WTC11 (cell line): ENCODE data around the gene TP53I13. TPM values are rescaled to one million over a fixed set of nuclear protein-coding genes. Genes with fewer than 3 reads are reported as not detected.

Source experiments
- ATAC-seq: fragments of 200-7000 bp; cut with Tn5 transposase; 2 replicates; pipeline ENCODE4 v1.10.0; 2021; ENCODE audit warnings: mild to moderate bottlenecking, moderate library complexity
- CTCF ChIA-PET: fragments of 300-600 bp; sonication (Branson Sonifier 250); formaldehyde crosslinking; loops from one replicate; lab custom pipeline; 2021; ENCODE audit warnings: antibody characterized with exemption; lab: Charles Lee
- POLR2A ChIA-PET: fragments of 350-600 bp; sonication (Branson Sonifier 250); formaldehyde crosslinking; loops from one replicate; lab custom pipeline; 2021; ENCODE audit warnings: antibody characterized with exemption; lab: Charles Lee
- DNase-seq: peaks from one replicate; pipeline ENCODE4 v3.0.0; 2021; ENCODE audit warnings: low spot score
- H3K27ac Mint-ChIP-seq: 2 replicates; pipeline ENCODE4 v1.8.0; 2021; ENCODE audit warnings: mixed read lengths
- H3K27me3 Mint-ChIP-seq: 2 replicates; pipeline ENCODE4 v1.8.0; 2021; ENCODE audit warnings: low read depth, mild to moderate bottlenecking, moderate library complexity, mixed read lengths
- H3K36me3 Mint-ChIP-seq: 2 replicates; pipeline ENCODE4 v1.8.0; 2021; ENCODE audit warnings: mixed read lengths
- H3K4me1 Mint-ChIP-seq: 2 replicates; pipeline ENCODE4 v1.8.0; 2022; ENCODE audit warnings: mixed read lengths
- H3K4me3 Mint-ChIP-seq: 2 replicates; pipeline ENCODE4 v1.8.0; 2021; ENCODE audit warnings: mild to moderate bottlenecking, moderate library complexity, mixed read lengths
- H3K9me3 Mint-ChIP-seq: 2 replicates; pipeline ENCODE4 v1.8.0; 2021; ENCODE audit warnings: mixed read lengths
- ARID4B ChIP-seq: sonication (generic); formaldehyde crosslinking; IDR thresholded peaks from 2 replicates; pipeline ENCODE4 v1.8.0; 2023; ENCODE audit warnings: missing genetic modification reagents, mild to moderate bottlenecking, borderline replicate concordance
- CREB1 ChIP-seq: sonication (generic); formaldehyde crosslinking; IDR thresholded peaks from 2 replicates; pipeline ENCODE4 v1.8.0; 2023; ENCODE audit warnings: mild to moderate bottlenecking, missing genetic modification reagents
- E2F1 ChIP-seq: sonication (generic); formaldehyde crosslinking; IDR thresholded peaks from 2 replicates; pipeline ENCODE4 v1.8.0; 2022; ENCODE audit warnings: mild to moderate bottlenecking, missing genetic modification reagents
- ERG ChIP-seq: fragments of 250-450 bp; sonication (Bioruptor Pico); IDR thresholded peaks from 2 replicates; pipeline ENCODE4 v1.8.0; 2021; ENCODE audit warnings: mild to moderate bottlenecking
- ESRRA ChIP-seq: sonication (generic); formaldehyde crosslinking; IDR thresholded peaks from 2 replicates; pipeline ENCODE4 v1.8.1; 2022; ENCODE audit warnings: mild to moderate bottlenecking, missing genetic modification reagents, borderline replicate concordance
- ETV6 ChIP-seq: sonication (generic); formaldehyde crosslinking; IDR thresholded peaks from 2 replicates; pipeline ENCODE4 v1.8.1; 2022; ENCODE audit warnings: mild to moderate bottlenecking, missing genetic modification reagents
- FOXJ3 ChIP-seq: sonication (generic); formaldehyde crosslinking; IDR thresholded peaks from 2 replicates; pipeline ENCODE4 v1.9.0; 2021; ENCODE audit warnings: missing genetic modification reagents, mild to moderate bottlenecking, borderline replicate concordance
- GRHL2 ChIP-seq: fragments of 250-450 bp; sonication (Bioruptor Pico); IDR thresholded peaks from 2 replicates; pipeline ENCODE4 v1.8.0; 2022; ENCODE audit warnings: mild to moderate bottlenecking, moderate library complexity; ENCODE audit not compliant: insufficient replicate concordance, severe bottlenecking
- MAX ChIP-seq: sonication (generic); formaldehyde crosslinking; IDR thresholded peaks from 2 replicates; pipeline ENCODE4 v1.8.0; 2022; ENCODE audit warnings: mild to moderate bottlenecking, missing genetic modification reagents
- NR3C1 ChIP-seq: sonication (generic); formaldehyde crosslinking; conservative IDR thresholded peaks from 2 replicates; pipeline ENCODE4 v1.8.1; 2023; ENCODE audit warnings: low read depth, mild to moderate bottlenecking, missing genetic modification reagents
- RELA ChIP-seq: sonication (generic); formaldehyde crosslinking; IDR thresholded peaks from 2 replicates; pipeline ENCODE4 v1.8.1; 2022; ENCODE audit warnings: missing genetic modification reagents, mild to moderate bottlenecking, borderline replicate concordance
- USF1 ChIP-seq: sonication (generic); formaldehyde crosslinking; IDR thresholded peaks from 2 replicates; pipeline ENCODE4 v1.8.0; 2022; ENCODE audit warnings: mild to moderate bottlenecking, missing genetic modification reagents
- ZNF232 ChIP-seq: sonication (generic); formaldehyde crosslinking; IDR thresholded peaks from 2 replicates; pipeline ENCODE4 v1.8.0; 2022; ENCODE audit warnings: mild to moderate bottlenecking, missing genetic modification reagents
- ZNF423 ChIP-seq: fragments of 250-450 bp; sonication (Bioruptor Pico); IDR thresholded peaks from 2 replicates; pipeline ENCODE4 v2.1.2; 2022; ENCODE audit warnings: mild to moderate bottlenecking, moderate library complexity
- ZNF425 ChIP-seq: fragments of 250-450 bp; sonication (Bioruptor Pico); conservative IDR thresholded peaks from 2 replicates; pipeline ENCODE4 v1.9.0; 2021; ENCODE audit warnings: mild to moderate bottlenecking
- ZSCAN18 ChIP-seq: fragments of 250-450 bp; sonication (Bioruptor Pico); IDR thresholded peaks from 2 replicates; pipeline ENCODE4 v2.1.2; 2022; ENCODE audit warnings: mild to moderate bottlenecking, moderate library complexity
- total RNA-seq: library from RNA; stranded (reverse); gene quantifications from 3 replicates; pipeline ENCODE4 v1.2.3, GENCODE V29; 2021

The TP53I13 gene
- total RNA-seq, 1 experiment from 2014 or later = 41.9 TPM

- Mint-ChIP-seq H3K9me3 (no peaks in the 10 kb centered on the region), H3K27me3 (no peaks in the 10 kb centered on the region), H3K4me3 (no peak overlapping the region)
- DNase-seq = no peak
- TF ChIP-seq ZNF425 (CRISPR knock-in tag) (no peak), ETV6 (CRISPR knock-in tag) (no peak), CREB1 (CRISPR knock-in tag) (no peak), ARID4B (0 out of 2 replicates have a peak, but pooled peaks have one; percentile 22), FOXJ3 (CRISPR knock-in tag) (no peak)
- TF ChIP-seq, all 79 proteins: peak for 1
- peaks cover 8% of the 10 kb centered on the region for H3K4me1 Mint-ChIP-seq
- ATAC-seq = no peak
- ChIA-PET CTCF (interaction anchor here (0.9 to 7.5 kb wide), 8 partner anchors 14 to 61 kb away, joined by 3 to 72 read pairs (median 4); partner anchors contain the start of gene ANKRD13B), POLR2A (no interaction called here)
- peaks cover 34% of the 10 kb centered on the region for H3K36me3 Mint-ChIP-seq
- H3K27ac Mint-ChIP-seq = peak overlapping the region; percentile 67; the same call in 1 of the 2 replicates
Observed at GRCh38 chr17:29577385-29578211, 9.1 kb downstream of the TP53I13 start.

- DNase-seq (no peak), ATAC-seq (no peak)
- H3K4me1 Mint-ChIP-seq = peaks cover 5% of the 10 kb centered on the region
- H3K36me3 Mint-ChIP-seq = peaks cover 44% of the 10 kb centered on the region
- no peak overlapping the region for H3K4me3 Mint-ChIP-seq
- ChIA-PET CTCF (interaction anchor here (0.6 to 4.5 kb wide), 5 partner anchors 8 to 39 kb away, joined by 3 to 72 read pairs (median 4); partner anchors contain the start of gene ANKRD13B), POLR2A (no interaction called here)
- H3K27ac Mint-ChIP-seq = peak overlapping the region; percentile 67; the same call in 1 of the 2 replicates
- no peaks in the 10 kb centered on the region for H3K27me3 Mint-ChIP-seq
- H3K9me3 Mint-ChIP-seq = no peaks in the 10 kb centered on the region
- TF ChIP-seq ESRRA (CRISPR knock-in tag) (no peak), ERG (no peak), ZNF423 (CRISPR knock-in tag) (no peak), NR3C1 (CRISPR knock-in tag) (no peak), MAX (no peak), USF1 (CRISPR knock-in tag) (no peak), GRHL2 (CRISPR knock-in tag) (no peak), ETV6 (CRISPR knock-in tag) (no peak), CREB1 (CRISPR knock-in tag) (no peak), ZSCAN18 (CRISPR knock-in tag) (no peak), ZNF425 (CRISPR knock-in tag) (no peak), E2F1 (CRISPR knock-in tag) (no peak), ZNF232 (CRISPR knock-in tag) (no peak), RELA (CRISPR knock-in tag) (no peak)
Observed at GRCh38 chr17:29578626-29579485, 10.4 kb downstream of the TP53I13 start.
